Neural crest cell (in vitro differentiated cells): ENCODE measurements around the gene KRT84. TPM values are rescaled to one million over a fixed set of nuclear protein-coding genes. Genes with fewer than 3 reads are reported as not detected.

Experiments
- DNase-seq: peaks from one replicate; pipeline ENCODE4 v3.0.0; 2021; ENCODE audit warnings: low read depth, mixed read lengths, low spot score
- H3K27ac Mint-ChIP-seq: one replicate; pipeline ENCODE4 v1.8.0; 2021; ENCODE audit warnings: mild to moderate bottlenecking, mixed read lengths; ENCODE audit not compliant: unreplicated experiment
- H3K27me3 Mint-ChIP-seq: 2 replicates; pipeline ENCODE4 v1.8.0; 2021; ENCODE audit warnings: low read depth, mild to moderate bottlenecking, mixed read lengths
- H3K36me3 Mint-ChIP-seq: 2 replicates; pipeline ENCODE4 v1.8.0; 2021; ENCODE audit warnings: low read depth, mild to moderate bottlenecking, mixed read lengths
- H3K4me1 Mint-ChIP-seq: 2 replicates; pipeline ENCODE4 v1.8.0; 2021; ENCODE audit warnings: mixed read lengths
- H3K4me3 Mint-ChIP-seq: one replicate; pipeline ENCODE4 v1.8.0; 2021; ENCODE audit warnings: mild to moderate bottlenecking, mixed read lengths
- H3K9me3 Mint-ChIP-seq: 2 replicates; pipeline ENCODE4 v1.8.0; 2021; ENCODE audit warnings: mixed read lengths
- CTCF ChIP-seq: fragments of 200-600 bp; sonication (generic); conservative IDR thresholded peaks from 2 replicates; pipeline ENCODE4 v1.5.0; 2021; ENCODE audit warnings: antibody characterized with exemption, mild to moderate bottlenecking
- total RNA-seq: library from RNA; stranded (reverse); gene quantifications from 2 replicates; pipeline ENCODE4 v1.2.1, GENCODE V29; 2021

KRT84 gene
- total RNA-seq, 1 donor from 2014 or later = not detected

GRCh38 chr12:52392465-52393007, 7.1 kb upstream of the KRT84 start:
- DNase-seq = no peak
- TF ChIP-seq CTCF = no peak
- Mint-ChIP-seq H3K9me3 (no peaks in the 10 kb centered on the region), H3K27ac (no peak overlapping the region), H3K27me3 (peaks cover 17% of the 10 kb centered on the region), H3K36me3 (no peaks in the 10 kb centered on the region), H3K4me3 (no peak overlapping the region), H3K4me1 (no peaks in the 10 kb centered on the region)

- Mint-ChIP-seq H3K36me3 (no peaks in the 10 kb centered on the region), H3K27me3 (peaks cover 11% of the 10 kb centered on the region), H3K4me1 (no peaks in the 10 kb centered on the region), H3K4me3 (no peak overlapping the region), H3K27ac (no peak overlapping the region), H3K9me3 (no peaks in the 10 kb centered on the region)
- no peak for DNase-seq
- no peak for TF ChIP-seq CTCF
Observed at GRCh38 chr12:52391618-52392002, 6.2 kb upstream of the KRT84 start.

GRCh38 chr12:52390739-52391617, 5.5 kb upstream of the KRT84 start:
- Mint-ChIP-seq H3K4me3 (no peak overlapping the region), H3K27me3 (peaks cover 14% of the 10 kb centered on the region), H3K4me1 (no peaks in the 10 kb centered on the region), H3K27ac (no peak overlapping the region), H3K9me3 (no peaks in the 10 kb centered on the region), H3K36me3 (no peaks in the 10 kb centered on the region)
- peak; percentile 23 for DNase-seq
- peak; percentile 66 for TF ChIP-seq CTCF

- no peak for TF ChIP-seq CTCF
- Mint-ChIP-seq H3K9me3 (no peaks in the 10 kb centered on the region), H3K27ac (no peak overlapping the region), H3K36me3 (no peaks in the 10 kb centered on the region), H3K4me1 (no peaks in the 10 kb centered on the region), H3K27me3 (peaks cover 14% of the 10 kb centered on the region), H3K4me3 (no peak overlapping the region)
- no peak for DNase-seq
Observed at GRCh38 chr12:52389313-52390207, 4.1 kb upstream of the KRT84 start.

GRCh38 chr12:52387859-52388258, 2.4 kb upstream of the KRT84 start:
- H3K27ac Mint-ChIP-seq = no peak overlapping the region
- no peak for TF ChIP-seq CTCF
- H3K36me3 Mint-ChIP-seq = no peaks in the 10 kb centered on the region
- H3K4me3 Mint-ChIP-seq = no peak overlapping the region
- no peaks in the 10 kb centered on the region for H3K9me3 Mint-ChIP-seq
- peaks cover 14% of the 10 kb centered on the region for H3K27me3 Mint-ChIP-seq
- no peak for DNase-seq
- H3K4me1 Mint-ChIP-seq = no peaks in the 10 kb centered on the region
